ENCODE results near the gene CFAP100. TPM values are rescaled to one million over a fixed set of nuclear protein-coding genes. Genes with fewer than 3 reads are reported as not detected.

The CFAP100 gene
- total RNA-seq, 1 donor from 2014 or later, result not detected

DNA sequence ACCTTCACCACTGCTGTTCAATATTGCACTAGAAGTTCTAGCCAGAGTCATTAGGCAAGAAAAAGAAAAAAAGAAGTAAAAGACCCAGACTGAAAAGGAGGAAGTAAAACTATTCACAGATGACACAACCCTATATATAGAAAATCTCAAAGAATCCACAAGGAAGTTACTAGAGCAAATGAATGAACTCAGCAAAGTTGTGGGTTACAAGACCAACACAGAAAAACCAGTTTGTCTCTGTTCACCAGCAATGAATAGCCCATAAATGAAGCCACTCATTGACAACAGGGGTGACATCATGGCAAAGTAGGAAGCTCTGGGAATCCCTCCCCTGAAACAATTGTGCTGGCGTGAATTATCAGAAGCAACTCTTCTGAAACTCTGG, 4.6 kb downstream of the CFAP100 start:
- intact Hi-C loops (cut with micrococcal nuclease), result no loop called here

DNA sequence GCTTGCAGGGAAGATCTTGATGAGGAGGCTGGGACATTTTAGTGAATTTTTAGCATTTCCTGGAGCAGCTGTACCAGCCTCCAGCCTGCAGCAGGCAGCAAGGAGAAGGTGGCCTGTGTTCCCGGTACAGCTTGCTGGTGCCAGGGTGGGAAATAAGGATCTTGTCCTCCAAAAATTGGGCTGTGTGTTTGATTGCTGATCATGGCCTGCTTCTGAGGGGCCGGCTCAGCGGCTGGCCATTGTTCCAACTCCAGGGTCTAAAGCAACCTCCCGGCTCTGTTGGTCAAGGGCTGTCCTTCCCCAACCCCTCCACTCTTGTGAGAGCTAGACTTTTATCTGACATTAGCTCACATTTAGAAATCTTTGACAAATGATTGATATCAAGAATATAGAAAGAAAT, 5.0 kb downstream of the CFAP100 start:
- intact Hi-C loops (cut with micrococcal nuclease), result no loop called here

DNA sequence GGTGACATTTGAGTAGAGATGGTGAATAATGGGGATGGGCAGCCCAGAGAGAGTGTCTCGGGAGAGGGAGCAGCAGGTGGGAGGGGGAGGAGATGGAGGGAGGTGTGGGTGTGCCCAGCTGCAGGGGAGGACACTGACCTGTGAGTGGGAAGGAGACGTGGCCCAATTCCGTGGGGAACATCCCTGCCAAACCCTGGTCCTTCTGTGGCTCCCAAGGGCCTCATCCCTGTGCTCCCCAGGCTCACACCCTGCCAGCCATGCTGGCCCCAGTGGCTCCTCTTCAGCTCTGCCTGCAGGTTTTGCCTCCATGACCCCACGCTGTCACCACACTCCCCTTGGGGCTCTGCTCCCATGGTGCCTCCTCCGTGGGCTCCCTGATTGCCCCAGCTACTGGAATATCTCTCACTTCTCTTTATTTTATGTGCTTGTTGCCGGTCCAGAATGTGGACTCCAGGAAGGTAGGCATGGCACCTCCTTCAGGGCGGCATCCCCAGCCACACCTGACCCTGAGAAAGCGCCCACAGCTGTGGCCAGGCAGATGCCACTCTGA, 7.0 kb downstream of the CFAP100 start:
- intact Hi-C loops (cut with micrococcal nuclease), result no loop called here

DNA sequence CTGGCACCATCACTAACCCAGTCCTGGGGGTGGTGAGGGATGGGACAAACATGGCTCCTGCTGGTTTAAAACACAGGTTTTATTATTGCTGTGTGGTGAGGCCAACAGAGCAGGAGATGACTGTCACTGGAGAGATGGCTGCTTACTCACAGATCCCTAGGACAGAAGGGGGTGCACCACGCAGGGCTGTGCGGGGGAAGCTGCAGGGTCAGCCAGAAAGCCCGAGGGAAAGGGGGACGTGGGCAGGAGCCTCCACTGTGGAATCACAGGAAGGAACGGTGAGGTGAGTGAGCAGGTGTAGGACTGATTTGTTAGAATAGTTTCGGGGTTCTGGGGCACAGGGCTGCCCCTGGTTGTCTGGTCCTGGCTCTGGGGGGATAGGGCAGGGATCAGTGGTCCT, 7.5 kb downstream of the CFAP100 start:
- intact Hi-C loops (cut with micrococcal nuclease), result no loop called here

DNA sequence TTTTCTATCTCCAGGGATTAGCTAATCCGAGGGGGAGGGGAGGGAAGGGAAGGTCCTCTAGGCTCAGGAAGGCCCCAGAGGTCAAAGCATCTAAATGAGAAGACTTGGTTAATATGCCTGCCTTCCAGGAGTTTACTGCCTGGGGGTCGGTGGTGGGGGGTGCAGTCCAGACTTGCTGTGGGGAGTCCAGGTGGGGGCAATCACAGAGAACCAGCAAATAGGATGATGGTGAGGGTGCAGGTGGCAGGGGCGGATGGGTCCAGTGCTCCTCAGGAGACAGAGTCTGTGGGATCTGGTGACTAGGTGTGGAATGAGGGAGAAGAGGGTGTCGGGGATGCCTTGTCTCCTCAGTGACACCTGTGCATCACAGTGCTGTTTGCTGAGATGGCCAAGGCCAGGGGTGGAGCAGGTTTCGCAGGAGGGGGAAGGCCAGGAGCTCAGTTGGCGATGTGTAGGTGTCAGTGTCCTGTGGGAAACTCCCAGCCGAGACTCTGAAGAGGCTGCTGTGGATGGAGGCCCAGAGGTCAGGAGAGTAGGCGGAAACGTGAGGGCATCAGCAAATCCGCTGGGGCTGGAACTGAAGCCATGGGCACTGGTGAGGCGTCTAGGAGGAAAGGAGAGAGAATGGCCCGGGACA, 8.1 kb downstream of the CFAP100 start:
- intact Hi-C loops (cut with micrococcal nuclease), result no loop called here

DNA sequence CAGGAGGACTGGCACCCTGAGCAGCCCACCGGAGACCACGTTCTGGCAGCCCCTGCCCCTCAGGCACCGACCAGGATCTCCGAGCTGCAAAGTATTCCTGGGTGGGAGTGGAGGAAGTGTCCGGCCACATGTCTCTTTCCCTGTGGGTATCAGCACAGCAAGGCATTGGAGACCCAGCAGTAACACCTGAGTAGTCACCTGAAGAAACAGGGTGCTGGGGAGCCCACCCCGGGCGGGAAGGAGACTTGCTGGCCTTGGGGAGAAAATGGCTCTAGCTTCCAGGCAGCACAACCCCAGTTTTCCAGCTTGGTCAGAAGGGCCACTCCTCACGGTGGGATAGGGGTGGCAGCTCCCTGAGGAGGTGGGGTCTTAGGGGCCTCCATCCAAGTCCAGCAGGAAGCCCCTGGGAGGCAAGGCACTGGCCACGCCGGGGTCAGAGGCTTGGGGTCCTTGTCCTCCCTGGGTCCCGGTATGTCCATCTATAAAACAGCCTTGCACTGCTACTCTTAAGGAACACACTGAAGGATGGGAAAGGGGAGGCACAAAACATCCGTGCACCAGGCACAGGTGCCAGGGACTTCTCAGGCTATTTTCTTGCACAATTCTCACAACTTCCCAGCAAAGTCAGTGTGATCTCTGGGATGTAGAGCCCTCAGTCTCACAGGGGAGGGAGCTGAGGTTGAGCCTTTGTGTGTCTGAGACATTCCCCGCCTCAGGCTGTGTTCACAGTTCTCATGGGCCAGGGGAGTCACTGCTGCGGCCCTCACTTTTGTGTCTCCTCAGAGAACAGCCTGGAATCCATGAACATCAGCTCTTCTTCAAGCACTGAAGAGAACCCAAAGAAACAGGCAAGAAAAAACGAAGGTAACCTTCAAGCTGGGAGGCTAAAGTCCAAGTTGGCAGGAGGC, 11.9 kb downstream of the CFAP100 start:
- intact Hi-C loops (cut with micrococcal nuclease), result no loop called here

DNA sequence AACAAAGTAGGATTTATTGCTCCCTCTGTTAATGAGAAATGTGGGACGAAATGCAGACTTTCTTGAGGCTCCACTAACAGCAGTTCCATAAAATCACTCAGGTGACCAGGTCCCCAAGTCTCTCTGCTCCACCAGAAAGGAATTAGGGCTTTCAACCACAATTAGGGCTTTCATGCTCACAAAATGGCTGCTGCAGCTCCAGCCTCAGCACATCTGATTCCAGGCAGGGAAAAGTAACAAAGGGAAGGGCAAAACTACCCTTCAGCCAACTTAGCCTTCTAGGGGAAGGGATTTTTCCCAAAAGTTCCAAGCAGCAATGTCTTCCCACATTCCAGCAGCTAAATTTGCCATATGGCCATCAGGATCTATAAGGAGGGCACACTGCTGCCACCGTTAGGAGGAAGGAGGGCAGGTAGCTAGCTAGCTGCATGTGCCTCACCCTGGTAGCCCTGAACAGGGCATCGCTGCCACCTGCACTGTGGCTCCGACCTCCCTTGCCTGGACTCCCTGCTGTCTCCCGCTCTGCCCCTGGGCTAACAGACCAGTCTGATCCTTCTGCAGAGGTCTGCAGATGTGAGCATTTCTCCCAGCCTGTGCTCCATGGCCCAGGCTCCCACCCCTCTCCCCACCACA, 12.8 kb downstream of the CFAP100 start:
- intact Hi-C loops (cut with micrococcal nuclease), result no loop called here

DNA sequence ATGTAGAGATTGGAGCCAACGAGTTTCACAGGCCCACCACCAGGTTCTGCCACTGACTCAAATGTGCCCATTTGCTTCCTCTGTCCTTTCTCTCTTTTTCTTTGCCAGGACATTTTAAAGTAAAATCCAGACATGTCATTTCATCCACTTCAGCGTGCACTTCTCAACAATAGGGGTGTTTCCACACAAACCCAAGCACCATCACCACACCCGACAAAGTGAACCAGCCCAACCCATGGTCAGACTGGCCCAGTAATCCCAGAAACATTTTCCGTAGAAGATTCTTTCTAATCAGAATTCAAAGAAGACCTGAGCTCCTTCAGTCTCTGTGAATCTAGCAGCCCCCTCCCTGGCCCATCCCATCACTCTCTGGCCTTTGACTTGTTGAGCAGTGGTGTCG, 13.4 kb downstream of the CFAP100 start:
- intact Hi-C loops (cut with micrococcal nuclease), result no loop called here

DNA sequence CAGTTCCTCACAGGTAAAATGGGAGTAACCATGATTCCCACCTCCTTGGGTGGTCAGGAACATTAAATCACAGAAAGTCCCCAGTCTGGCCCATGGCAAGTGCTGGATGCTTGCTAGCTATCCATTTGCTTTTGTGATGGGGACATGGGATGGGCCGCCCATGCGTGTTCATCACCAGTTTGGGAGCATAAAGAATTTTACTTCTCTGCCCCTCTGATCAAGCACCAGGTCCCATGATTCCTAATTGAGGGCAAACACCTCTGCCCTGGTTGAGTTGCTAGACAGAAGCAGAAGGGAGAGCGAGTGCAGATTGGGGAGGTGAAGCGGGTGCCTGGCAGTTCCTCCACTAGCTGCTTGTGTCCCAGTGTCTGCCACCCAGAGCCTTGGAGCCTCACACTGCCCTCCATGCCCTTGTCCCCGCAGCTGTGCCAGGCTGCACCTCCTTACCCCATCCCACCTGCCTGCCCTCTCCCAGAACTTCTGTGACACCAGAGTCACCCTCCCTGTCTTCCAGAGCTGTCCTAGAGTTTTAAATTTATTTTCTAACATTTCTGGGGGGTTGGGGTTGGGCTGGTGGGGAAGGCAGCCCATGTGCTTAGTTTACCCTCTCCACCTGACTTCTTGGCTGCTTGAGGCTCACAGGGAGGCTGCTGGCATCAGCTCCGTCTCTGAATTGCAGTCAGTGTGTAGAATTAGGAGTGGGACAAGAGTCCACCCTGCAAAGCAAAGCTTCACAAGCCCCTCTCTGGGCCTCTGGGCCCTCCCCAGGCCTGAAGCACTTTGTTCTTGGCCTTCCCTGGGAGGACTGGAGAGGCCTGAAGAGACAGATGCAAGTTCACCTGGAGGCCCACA, 18.4 kb downstream of the CFAP100 start:
- intact Hi-C loops (cut with micrococcal nuclease), result no loop called here

DNA sequence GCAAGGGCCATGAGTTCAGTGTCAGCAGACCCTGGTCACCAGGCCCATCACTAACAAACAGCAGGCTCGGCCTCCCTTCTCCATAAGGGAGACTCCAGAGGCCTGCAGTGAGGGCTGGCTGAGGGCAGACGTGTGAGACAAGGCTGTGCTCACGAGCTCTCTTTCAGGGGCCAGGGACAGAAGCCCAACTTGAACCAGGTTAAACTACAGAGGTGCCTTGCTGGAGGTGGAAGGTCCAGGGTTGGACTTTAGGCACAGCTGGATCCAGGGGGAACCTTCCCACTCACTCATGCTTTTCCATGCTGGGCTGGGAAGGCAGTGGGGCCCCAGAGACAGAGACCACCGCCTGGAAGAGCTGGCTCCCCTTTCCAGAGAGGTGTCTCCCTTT, 19.0 kb downstream of the CFAP100 start:
- intact Hi-C loops (cut with micrococcal nuclease), result no loop called here

DNA sequence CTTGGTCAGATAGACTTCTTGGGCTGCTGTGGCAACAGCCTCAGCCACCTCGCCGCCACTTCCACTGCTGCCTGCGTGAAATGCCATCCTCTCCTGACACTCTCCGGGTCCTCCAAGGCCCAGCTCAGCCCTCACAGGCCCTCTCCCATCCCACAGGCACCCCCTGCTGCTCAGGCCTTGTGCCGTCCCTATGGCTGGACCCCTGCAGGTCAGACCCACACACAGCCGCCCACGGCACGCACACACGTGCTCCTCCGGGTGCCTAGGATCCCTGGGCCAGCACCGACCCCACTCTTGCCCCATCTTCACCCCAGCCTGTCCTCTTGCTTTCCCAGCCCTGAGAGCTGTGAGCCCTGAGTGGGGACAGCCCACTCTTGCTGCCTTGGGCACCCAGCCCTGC, 19.7 kb downstream of the CFAP100 start:
- intact Hi-C loops (cut with micrococcal nuclease), result no loop called here

DNA sequence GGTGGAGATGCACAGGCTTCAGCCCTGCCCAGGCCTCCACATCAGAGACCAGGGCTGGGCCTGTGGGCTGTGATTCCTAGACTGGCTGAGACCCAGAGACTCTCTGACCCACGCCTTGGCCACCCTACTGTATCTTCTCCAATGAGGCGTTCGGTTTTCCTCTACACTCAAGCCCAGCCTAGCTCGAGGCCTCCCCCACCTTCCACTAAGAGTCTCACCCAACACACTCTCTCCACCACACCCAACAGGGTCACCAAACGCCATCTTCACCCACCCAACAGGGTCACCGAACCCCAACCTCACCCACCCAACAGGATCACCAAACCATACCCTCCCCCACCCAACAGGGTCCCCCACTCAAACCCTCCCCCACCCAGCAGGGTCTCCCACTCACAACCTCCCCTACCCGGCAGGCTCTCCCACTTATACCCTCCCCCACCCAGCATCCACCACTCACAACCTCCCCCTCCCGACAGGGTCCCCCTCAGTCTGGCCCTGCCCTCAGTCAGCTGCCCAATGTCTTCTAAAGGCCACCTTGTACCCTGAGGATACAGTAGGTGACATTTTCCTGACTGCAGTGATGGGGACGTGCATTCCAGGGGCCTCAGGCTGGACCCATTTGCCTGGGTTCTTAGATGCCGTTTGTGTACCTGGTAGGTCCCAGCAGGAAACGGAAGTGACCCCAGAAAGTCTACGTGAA, 20.4 kb downstream of the CFAP100 start:
- intact Hi-C loops (cut with micrococcal nuclease), result no loop called here

DNA sequence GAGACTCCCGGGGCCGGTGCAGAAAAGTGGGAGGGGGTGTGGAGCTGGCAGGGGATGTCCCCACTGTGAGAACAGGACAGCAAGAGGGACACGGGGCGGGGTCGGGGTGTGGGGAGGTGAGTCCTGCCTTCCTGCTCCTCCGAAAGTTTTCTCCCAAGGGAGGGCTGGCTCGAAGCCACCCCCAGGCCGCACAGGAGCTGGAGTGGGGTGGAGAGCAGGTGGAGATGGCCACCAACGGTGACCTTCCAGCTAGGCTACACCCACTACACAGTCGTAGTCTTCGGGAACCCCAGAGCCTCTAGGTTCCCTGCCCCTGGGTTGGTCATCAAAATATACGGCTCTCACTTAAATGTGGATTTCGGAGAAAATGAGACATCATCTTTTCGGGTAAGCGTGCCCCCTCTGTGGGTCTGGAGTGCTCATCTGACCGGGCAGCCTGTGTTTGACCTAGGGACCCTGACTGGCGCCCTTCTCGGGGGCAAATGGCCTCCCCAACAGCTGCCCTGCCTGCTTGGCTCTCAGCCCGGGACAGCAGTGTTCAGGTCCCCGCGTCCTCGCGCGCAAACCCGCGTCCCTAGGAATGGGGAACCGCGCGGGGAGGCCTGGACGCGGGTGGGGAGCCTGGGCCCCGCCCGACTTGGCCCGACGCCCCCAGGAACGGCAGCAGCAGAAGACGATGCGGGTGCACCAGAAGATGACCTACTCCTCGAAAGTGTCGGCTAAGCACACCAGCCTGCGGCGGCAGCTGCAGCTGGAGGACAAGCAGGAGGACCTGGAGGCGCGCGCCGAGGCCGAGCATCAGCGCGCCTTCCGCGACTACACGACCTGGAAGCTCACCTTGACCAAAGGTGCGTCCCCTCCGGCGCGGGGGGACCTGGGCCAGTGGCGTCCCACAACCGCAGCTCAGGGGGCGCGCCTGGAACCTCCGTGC, 21.2 kb downstream of the CFAP100 start:
- intact Hi-C loops (cut with micrococcal nuclease), result no loop called here

DNA sequence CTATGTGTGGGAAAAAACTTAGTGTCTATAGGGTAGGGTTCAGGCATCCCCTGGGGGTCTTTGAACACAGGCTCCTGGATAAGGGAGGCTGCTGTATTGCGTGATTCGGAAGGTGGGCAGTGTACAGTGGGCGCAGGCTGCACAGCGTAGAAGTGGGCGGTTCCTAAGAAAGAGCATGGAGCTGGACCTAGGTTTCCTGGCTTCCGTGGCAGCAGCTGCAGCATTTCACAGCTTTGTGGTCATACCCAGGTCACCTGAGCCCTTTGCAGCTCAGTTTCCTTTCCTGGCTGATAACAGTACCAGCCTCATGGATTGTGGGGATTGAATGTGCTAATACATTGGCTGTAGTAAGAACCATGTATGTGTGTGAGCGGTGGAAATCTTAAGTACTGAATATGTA, 22.2 kb downstream of the CFAP100 start:
- intact Hi-C loops (cut with micrococcal nuclease), result no loop called here

DNA sequence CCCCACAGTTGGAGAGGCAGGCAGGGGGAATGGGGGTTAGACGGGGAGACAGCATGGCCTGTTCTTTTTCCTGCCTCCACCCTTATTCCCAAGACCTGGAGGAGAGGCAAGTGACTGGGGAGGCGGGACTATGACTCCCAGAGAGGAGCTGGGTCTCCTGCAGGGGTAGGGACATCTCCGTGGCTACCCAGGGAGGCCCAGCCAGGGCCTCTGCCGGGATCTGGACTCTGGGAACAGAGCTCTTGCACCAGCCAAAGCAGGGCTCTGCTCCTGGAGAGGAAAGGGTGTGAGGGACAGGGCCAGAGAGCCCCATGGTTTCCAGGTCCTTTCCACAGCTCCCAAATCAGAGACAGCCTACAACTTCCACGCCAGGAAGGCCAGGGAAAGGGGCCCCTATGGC, 22.8 kb downstream of the CFAP100 start:
- intact Hi-C loops (cut with micrococcal nuclease), result no loop called here

DNA sequence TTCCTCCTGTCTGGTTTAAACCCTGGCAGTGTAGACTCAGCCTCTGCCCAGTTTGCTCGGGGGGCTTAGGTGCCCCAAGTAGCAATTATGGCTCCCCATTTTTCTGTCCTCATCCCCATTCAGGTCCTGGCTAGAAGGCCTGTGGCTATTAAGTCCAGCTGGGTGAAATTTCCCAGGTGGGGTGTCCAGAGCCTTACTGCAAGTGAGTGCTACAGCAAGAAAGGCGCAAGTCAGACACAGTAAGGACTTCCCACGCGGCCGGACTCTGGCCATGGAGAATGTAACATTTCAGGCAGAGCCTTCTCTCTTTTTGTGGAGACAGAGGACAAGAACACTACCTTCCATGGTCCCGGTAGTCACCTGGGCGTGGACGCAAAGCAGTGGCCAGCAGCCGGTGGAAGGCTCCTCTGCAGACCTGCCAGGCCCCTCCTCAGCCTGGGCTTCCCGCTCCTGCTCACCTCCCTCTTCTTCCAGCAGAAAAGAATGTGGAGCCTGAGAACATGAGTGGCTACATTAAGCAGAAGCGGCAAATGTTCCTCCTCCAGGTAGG, 23.3 kb downstream of the CFAP100 start:
- intact Hi-C loops (cut with micrococcal nuclease), result no loop called here

DNA sequence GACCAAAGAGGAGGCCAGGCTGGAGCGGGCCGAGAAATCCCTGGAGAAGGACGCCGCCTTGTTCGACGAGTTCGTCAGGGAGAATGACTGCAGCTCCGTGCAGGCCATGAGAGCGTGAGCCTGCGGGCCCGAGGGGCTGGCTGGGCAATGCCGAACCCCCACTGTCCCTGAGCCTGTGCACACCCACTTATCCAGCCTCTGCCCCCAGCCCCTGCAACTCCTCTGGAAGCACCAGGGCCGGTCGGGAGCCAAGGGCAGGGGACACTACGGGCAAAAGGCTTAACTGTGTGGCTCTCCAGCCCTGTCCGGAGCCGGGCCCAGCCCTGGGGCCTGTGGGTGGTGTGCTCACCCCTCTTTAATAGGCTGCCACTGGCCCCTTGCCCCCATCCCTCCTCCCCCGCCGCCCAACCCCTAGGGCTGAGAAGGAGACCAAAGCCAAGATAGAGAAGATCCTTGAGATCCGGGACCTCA, 24.0 kb downstream of the CFAP100 start:
- intact Hi-C loops (cut with micrococcal nuclease), result no loop called here

DNA sequence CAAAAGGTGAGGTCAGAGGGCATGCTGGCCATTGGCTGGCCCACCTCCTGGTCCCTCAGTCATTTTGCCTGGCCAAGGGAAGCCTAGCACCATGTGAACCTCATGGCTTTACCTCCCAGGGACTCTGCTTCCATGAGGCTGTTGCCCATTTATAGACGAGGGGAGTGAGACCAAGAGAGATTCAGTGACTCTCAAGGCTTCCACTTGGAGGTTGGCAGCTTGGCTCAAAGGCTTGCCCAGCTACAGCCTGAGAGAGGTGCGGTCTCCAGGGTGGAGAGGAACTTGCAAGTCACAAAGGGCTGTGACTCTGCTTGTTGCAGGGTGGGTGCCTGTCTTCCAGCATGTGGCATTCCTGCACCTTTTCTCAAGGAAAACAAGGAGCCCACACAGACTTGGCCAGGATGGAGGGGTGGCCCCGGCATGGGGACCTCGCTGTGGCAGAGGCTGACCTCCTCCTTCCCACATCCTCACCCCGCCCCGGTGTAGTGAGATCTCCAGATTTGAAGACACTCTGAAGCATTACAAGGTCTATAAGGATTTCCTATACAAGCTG, 24.5 kb downstream of the CFAP100 start:
- intact Hi-C loops (cut with micrococcal nuclease), result no loop called here
